ENCODE measurements around the gene GALNT2.

GRCh38 chr1:230165536-230165935 is 98.5 kb downstream of the GALNT2 start:
- TF ChIP-seq CTCF (IDR thresholded peaks at IDR 0.05; ENCODE audit: insufficient read depth, low read length) (no peak), POLR2AphosphoS5 (IDR thresholded peaks at IDR 0.05; ENCODE audit: low read depth) (no peak), SPI1 (IDR thresholded peaks at IDR 0.05; ENCODE audit: borderline replicate concordance, low read depth) (no peak), GABPA (IDR thresholded peaks at IDR 0.05; ENCODE audit: low read depth) (no peak)
